H1 (cell line): Measurements from ENCODE around the gene TAF3. TPM values are rescaled to one million over a fixed set of nuclear protein-coding genes. Genes with fewer than 3 reads are reported as not detected.

Source experiments
- CTCF ChIA-PET: fragments of 300-600 bp; sonication (Branson Sonifier 250); formaldehyde crosslinking; loops from one replicate; lab custom pipeline; 2021; ENCODE audit not compliant: partially characterized antibody; lab: Charles Lee
- POLR2A ChIA-PET: fragments of 300-600 bp; sonication (Branson Sonifier 250); formaldehyde crosslinking; loops from one replicate; lab custom pipeline; 2021; ENCODE audit warnings: inconsistent platforms; ENCODE audit not compliant: partially characterized antibody; lab: Charles Lee
- DNase-seq, 2 experiments: peaks; one replicate each; pipeline versions ENCODE4 v3.0.0 to v3.0.0-alpha.2; 2010 to 2022; ENCODE audit warnings: low spot score in 2 of 2, low read depth in 1 of 2, mixed read lengths in 1 of 2
- FAIRE-seq: peaks from 2 replicates; lab custom pipeline; 2011; peaks lifted over from hg19 to GRCh38; lab: Jason Lieb, UNC
- H2AFZ ChIP-seq: 2 replicates; pipeline ENCODE4 v1.8.1; 2012; ENCODE audit warnings: low read length, inconsistent platforms
- H2AK5ac ChIP-seq: 2 replicates; pipeline ENCODE4 v1.6.1; 2013; ENCODE audit warnings: low read depth, low read length
- H2BK120ac ChIP-seq: replicated peaks from 2 replicates; pipeline ENCODE3; 2013; ENCODE audit warnings: low read depth, low read length, inconsistent platforms
- H2BK12ac ChIP-seq: 2 replicates; pipeline ENCODE4 v1.6.1; 2013; ENCODE audit warnings: low read depth, low read length
- H2BK15ac ChIP-seq: 2 replicates; pipeline ENCODE4 v1.6.1; 2013; ENCODE audit warnings: low read length
- H2BK20ac ChIP-seq: 2 replicates; pipeline ENCODE4 v1.6.1; 2013; ENCODE audit warnings: low read length
- H2BK5ac ChIP-seq: 2 replicates; pipeline ENCODE4 v1.6.1; 2013; ENCODE audit warnings: low read depth, low read length
- H3K14ac ChIP-seq: 2 replicates; pipeline ENCODE4 v1.6.1; 2013; ENCODE audit warnings: inconsistent platforms; ENCODE audit not compliant: insufficient read length
- H3K18ac ChIP-seq: 2 replicates; pipeline ENCODE4 v1.6.1; 2013; ENCODE audit warnings: low read length; ENCODE audit errors: extremely low read depth
- H3K23ac ChIP-seq: 2 replicates; pipeline ENCODE4 v1.6.1; 2013; ENCODE audit warnings: inconsistent platforms; ENCODE audit not compliant: insufficient read length
- H3K23me2 ChIP-seq: 2 replicates; pipeline ENCODE4 v1.6.1; 2013; ENCODE audit warnings: low read depth, low read length
- H3K27ac ChIP-seq: 2 replicates; pipeline ENCODE4 v1.6.1; 2011; ENCODE audit warnings: low read depth, low read length, inconsistent platforms
- H3K27me3 ChIP-seq, 4 experiments: replicated peaks in 1 of 4; 1 replicate in 1 of 4; 2 replicates in 3 of 4; pipeline versions ENCODE4 v1.6.1 to v1.8.1; 2011 to 2013; ENCODE audit warnings: low read length in 3 of 4, mild to moderate bottlenecking in 3 of 4, inconsistent platforms in 2 of 4, mixed read lengths in 2 of 4, moderate library complexity in 1 of 4; ENCODE audit not compliant: control insufficient read depth in 3 of 4, insufficient read depth in 3 of 4; ENCODE audit errors: extremely low read depth in 1 of 4
- H3K36me3 ChIP-seq, 4 experiments: 2 replicates each; pipeline versions ENCODE4 v1.6.1 to v1.8.1; 2011 to 2013; ENCODE audit warnings: mild to moderate bottlenecking in 4 of 4, low read length in 3 of 4, moderate library complexity in 2 of 4, control low read depth in 1 of 4, inconsistent platforms in 1 of 4; ENCODE audit not compliant: insufficient read depth in 4 of 4, control insufficient read depth in 2 of 4
- H3K4ac ChIP-seq: replicated peaks from 2 replicates; pipeline ENCODE3; 2013; ENCODE audit warnings: low read length, low read depth, mixed read lengths, inconsistent platforms; ENCODE audit not compliant: insufficient read length
- H3K4me1 ChIP-seq, 4 experiments: replicated peaks in 1 of 4; 1 replicate in 1 of 4; 2 replicates in 3 of 4; pipeline versions ENCODE4 v1.6.1 to v1.8.1; 2011 to 2013; ENCODE audit warnings: low read length in 3 of 4, inconsistent platforms in 2 of 4, mixed read lengths in 1 of 4; ENCODE audit not compliant: insufficient read depth in 4 of 4, control insufficient read depth in 3 of 4
- H3K4me2 ChIP-seq, 2 experiments: 2 replicates each; pipeline versions ENCODE4 v1.6.1 to v1.8.1; 2011 to 2013; ENCODE audit warnings: low read depth in 2 of 2, low read length in 2 of 2, control low read depth in 1 of 2, inconsistent platforms in 1 of 2, mild to moderate bottlenecking in 1 of 2; ENCODE audit not compliant: insufficient read depth in 1 of 2
- H3K4me3 ChIP-seq, 4 experiments: fragments of 200-600, 300-600 bp in 1 of 4; sonication (generic), shearing (Covaris generic), sonication (Bioruptor Twin) in 1 of 4; 2 replicates each; pipeline versions ENCODE4 v1.5.1 to v1.8.1; 2011 to 2016; ENCODE audit warnings: low read length in 4 of 4, low read depth in 3 of 4, control low read depth in 2 of 4, inconsistent platforms in 2 of 4, mild to moderate bottlenecking in 2 of 4, mixed read lengths in 1 of 4, moderate library complexity in 1 of 4; ENCODE audit not compliant: insufficient read depth in 2 of 4; ENCODE audit errors: extremely low read depth in 1 of 4
- H3K56ac ChIP-seq: replicated peaks from 2 replicates; pipeline ENCODE3; 2013; ENCODE audit warnings: low read depth, mild to moderate bottlenecking, mixed read lengths, low read length, inconsistent platforms; ENCODE audit not compliant: insufficient read length
- H3K79me1 ChIP-seq: 2 replicates; pipeline ENCODE4 v1.6.1; 2013; ENCODE audit warnings: low read depth, low read length, control low read depth
- H3K79me2 ChIP-seq, 2 experiments: 2 replicates each; pipeline versions ENCODE4 v1.6.1 to v1.8.1; 2012 to 2013; ENCODE audit warnings: low read length in 2 of 2, mild to moderate bottlenecking in 2 of 2, inconsistent platforms in 1 of 2; ENCODE audit not compliant: insufficient read depth in 2 of 2, control insufficient read depth in 1 of 2
- H3K9ac ChIP-seq, 4 experiments: replicated peaks in 1 of 4; 1 replicate in 1 of 4; 2 replicates in 3 of 4; pipeline versions ENCODE4 v1.6.1 to v1.8.1; 2011 to 2013; ENCODE audit warnings: low read depth in 3 of 4, low read length in 3 of 4, control low read depth in 2 of 4, mild to moderate bottlenecking in 2 of 4, moderate library complexity in 2 of 4, inconsistent platforms in 1 of 4; ENCODE audit errors: extremely low read depth in 1 of 4
- H3K9me3 ChIP-seq, 2 experiments: 2 replicates each; pipeline versions ENCODE4 v1.6.1 to v1.8.1; 2012 to 2013; ENCODE audit warnings: mild to moderate bottlenecking in 2 of 2, moderate library complexity in 2 of 2, control low read depth in 1 of 2, inconsistent platforms in 1 of 2, low read depth in 1 of 2, low read length in 1 of 2, mixed read lengths in 1 of 2; ENCODE audit not compliant: insufficient read depth in 2 of 2
- H4K20me1 ChIP-seq, 2 experiments: replicated peaks in 1 of 2; 2 replicates each; pipeline versions ENCODE3 to v1.8.1; 2011 to 2013; ENCODE audit warnings: inconsistent platforms in 2 of 2, low read length in 2 of 2, mild to moderate bottlenecking in 1 of 2; ENCODE audit not compliant: insufficient read depth in 2 of 2, control insufficient read depth in 1 of 2
- H4K5ac ChIP-seq: 2 replicates; pipeline ENCODE4 v1.6.1; 2013; ENCODE audit warnings: low read length, low read depth, mixed read lengths, inconsistent platforms; ENCODE audit not compliant: insufficient read length
- H4K8ac ChIP-seq: 2 replicates; pipeline ENCODE4 v1.8.0; 2013; ENCODE audit warnings: mild to moderate bottlenecking, moderate library complexity, low read length, inconsistent platforms; ENCODE audit not compliant: insufficient read depth; ENCODE audit errors: extremely low read depth
- H4K91ac ChIP-seq: replicated peaks from 2 replicates; pipeline ENCODE3; 2013; ENCODE audit warnings: low read length, mixed read lengths, inconsistent platforms; ENCODE audit not compliant: insufficient read length
- FOSL1 ChIP-seq: IDR thresholded peaks from 2 replicates; pipeline ENCODE4 v1.6.1; 2011; ENCODE audit warnings: mild to moderate bottlenecking, low read depth, low read length, moderate library complexity; ENCODE audit not compliant: insufficient read depth
- TEAD4 ChIP-seq: IDR thresholded peaks from 2 replicates; pipeline ENCODE4 v1.6.1; 2012; ENCODE audit warnings: low read depth, low read length, inconsistent platforms, mixed read lengths
- USF2 ChIP-seq: IDR thresholded peaks from 2 replicates; pipeline ENCODE4 v1.6.1; 2011; ENCODE audit warnings: low read length, improper control_type of control experiment
- WGBS, 2 experiments: shearing (Covaris generic) in 1 of 2; methylation state at CpG; one replicate each; pipeline versions ENCODE4 v1.1.6 to v1.1.7; 2013 to 2015; ENCODE audit warnings: low lambda C conversion rate in 2 of 2, mixed read lengths in 2 of 2, inconsistent platforms in 1 of 2, low coverage in 1 of 2, missing lambda C conversion rate in 1 of 2; ENCODE audit not compliant: insufficient replicate concordance in 2 of 2, insufficient coverage in 1 of 2, insufficient read length in 1 of 2; ENCODE audit errors: extremely low coverage in 1 of 2, missing lambda C conversion rate in 1 of 2; 5-methylcytosine and 5-hydroxymethylcytosine counted together
- polyA plus RNA-seq, 7 experiments: library from polyadenylated mRNA; depleted of rRNA in 3 of 7; stranded (reverse) in 5 of 7; unstranded in 2 of 7; fragments of >200 nt in 5 of 7; fragments of 200-250 nt in 2 of 7; gene quantifications; 1 replicate in 5 of 7; 2 replicates in 1 of 7; 4 replicates in 1 of 7; pipeline versions ENCODE4 v1.2.1 to v1.2.3, GENCODE V29; 2011 to 2013; ENCODE audit warnings: missing spikeins in 2 of 7, mixed read lengths in 2 of 7
- total RNA-seq: library from RNA; stranded (reverse); fragmentation: NEBNext Ultra II Directional; extraction: Animal tissue kit (Norgen Biotek cat#: 25700); gene quantifications from 2 replicates; pipeline ENCODE4 v1.2.1, GENCODE V29; 2021

TAF3 gene
- total and polyA plus RNA-seq, 2 of the 8 experiments (the other 6 are each of a cell fraction or from before 2014, with no cell fraction given), result 1.5 to 11.2 TPM

- H3K4me2 ChIP-seq, result no peak overlapping the region
- ChIA-PET CTCF (no interaction called here), POLR2A (interaction anchor here (0.6 kb wide), 1 partner anchor 38 kb away, joined by 3 read pairs; no protein-coding TSS in a partner anchor)
- no peak for DNase-seq
- no peak overlapping the region for H3K9ac ChIP-seq
- no peaks in the 10 kb centered on the region for H3K9me3 ChIP-seq
- WGBS, 2 experiments, result 90% methylated on average over 1 of the region's 1 CpG; no CpG with 5 or more reads in 1 of the 2 experiments
- H2BK120ac ChIP-seq, result no peak overlapping the region
- H3K4ac ChIP-seq, result no peak overlapping the region
- no peaks in the 10 kb centered on the region for H3K79me1 ChIP-seq
- no peak overlapping the region for H3K18ac ChIP-seq
- no peak overlapping the region for H3K56ac ChIP-seq
- H4K20me1 ChIP-seq, result no peaks in the 10 kb centered on the region
- H3K27me3 ChIP-seq, result no peaks in the 10 kb centered on the region
- no peak overlapping the region for H2BK20ac ChIP-seq
- no peak overlapping the region for H2BK12ac ChIP-seq
- H2BK15ac ChIP-seq, result no peak overlapping the region
- FAIRE-seq, result no peak
- H3K79me2 ChIP-seq, result no peaks in the 10 kb centered on the region
- no peak overlapping the region for H4K5ac ChIP-seq
- TF ChIP-seq TEAD4, result no peak
- no peak for TF ChIP-seq USF2
- no peak for TF ChIP-seq FOSL1
- H4K91ac ChIP-seq, result no peak overlapping the region
- no peak overlapping the region for H3K27ac ChIP-seq
- H2AK5ac ChIP-seq, result no peak overlapping the region
- H2BK5ac ChIP-seq, result no peak overlapping the region
- H3K4me3 ChIP-seq, result no peak overlapping the region
- no peaks in the 10 kb centered on the region for H3K23me2 ChIP-seq
- H2AFZ ChIP-seq, result no peak overlapping the region
- no peak overlapping the region for H3K14ac ChIP-seq
- H4K8ac ChIP-seq, result no peak overlapping the region
- no peak overlapping the region for H3K23ac ChIP-seq
- no peaks in the 10 kb centered on the region; a peak in 1 of 7 replicates for H3K4me1 ChIP-seq
- peaks cover 0 to 3% (median 0%) of the 10 kb centered on the region in 4 experiments; a peak in 1 of 8 replicates for H3K36me3 ChIP-seq
Observed at GRCh38 chr10:7980196-7980595, 161.9 kb downstream of the TAF3 start.
